Mononuclear cell (primary cell): ENCODE data around the gene LRRC15. TPM values are rescaled to one million over a fixed set of nuclear protein-coding genes. Genes with fewer than 3 reads are reported as not detected.

Experiments used
- H3K27me3 ChIP-seq: 2 replicates; pipeline ENCODE4 v1.6.0; 2011; ENCODE audit warnings: low read length, control low read depth; ENCODE audit not compliant: insufficient read depth
- H3K4me1 ChIP-seq: 2 replicates; pipeline ENCODE4 v1.5.1; 2011; ENCODE audit warnings: mild to moderate bottlenecking, low read length, control low read depth; ENCODE audit not compliant: insufficient read depth
- H3K4me3 ChIP-seq: 2 replicates; pipeline ENCODE4 v1.5.1; 2011; ENCODE audit warnings: mild to moderate bottlenecking, low read length, moderate library complexity
- H3K9me3 ChIP-seq: 2 replicates; pipeline ENCODE4 v1.5.1; 2011; ENCODE audit warnings: low read depth, mild to moderate bottlenecking, control low read depth, low read length
- total RNA-seq: library from RNA; depleted of rRNA; stranded (reverse); fragments of >200 nt; gene quantifications from one replicate; pipeline ENCODE4 v1.2.3, GENCODE V29; 2012

LRRC15 gene
- total RNA-seq, 1 donor = 0.10 TPM

GRCh38 chr3:194325424-194326153, 44.0 kb downstream of the LRRC15 start:
- H3K27me3 ChIP-seq = no peaks in the 10 kb centered on the region
- no peaks in the 10 kb centered on the region for H3K9me3 ChIP-seq
- H3K4me3 ChIP-seq = no peak overlapping the region
- H3K4me1 ChIP-seq = peaks cover 9% of the 10 kb centered on the region

GRCh38 chr3:194324823-194325327, 44.7 kb downstream of the LRRC15 start:
- Histone ChIP-seq H3K4me1 (peaks cover 9% of the 10 kb centered on the region), H3K9me3 (no peaks in the 10 kb centered on the region), H3K27me3 (no peaks in the 10 kb centered on the region), H3K4me3 (no peak overlapping the region)

GRCh38 chr3:194323785-194324735, 45.5 kb downstream of the LRRC15 start:
- Histone ChIP-seq H3K9me3 (no peaks in the 10 kb centered on the region), H3K4me1 (peaks cover 9% of the 10 kb centered on the region), H3K4me3 (no peak overlapping the region), H3K27me3 (no peaks in the 10 kb centered on the region)

- no peak overlapping the region for H3K4me3 ChIP-seq
- H3K4me1 ChIP-seq = peaks cover 9% of the 10 kb centered on the region
- H3K9me3 ChIP-seq = no peaks in the 10 kb centered on the region
- peaks cover 6% of the 10 kb centered on the region for H3K27me3 ChIP-seq
Observed at GRCh38 chr3:194322678-194323211, 46.8 kb downstream of the LRRC15 start.

- Histone ChIP-seq H3K4me1 (peaks cover 9% of the 10 kb centered on the region), H3K4me3 (no peak overlapping the region), H3K27me3 (peaks cover 13% of the 10 kb centered on the region), H3K9me3 (no peaks in the 10 kb centered on the region)
Observed at GRCh38 chr3:194321693-194322640, 47.6 kb downstream of the LRRC15 start.

GRCh38 chr3:194320744-194321243, 48.7 kb downstream of the LRRC15 start:
- no peak overlapping the region for H3K4me3 ChIP-seq
- H3K9me3 ChIP-seq = no peaks in the 10 kb centered on the region
- H3K4me1 ChIP-seq = peaks cover 13% of the 10 kb centered on the region
- H3K27me3 ChIP-seq = peaks cover 24% of the 10 kb centered on the region

GRCh38 chr3:194320100-194320499, 49.4 kb downstream of the LRRC15 start:
- Histone ChIP-seq H3K27me3 (peaks cover 27% of the 10 kb centered on the region), H3K4me3 (no peak overlapping the region), H3K9me3 (no peaks in the 10 kb centered on the region), H3K4me1 (peaks cover 20% of the 10 kb centered on the region)

- H3K4me1 ChIP-seq = peaks cover 13% of the 10 kb centered on the region
- H3K9me3 ChIP-seq = no peaks in the 10 kb centered on the region
- no peak overlapping the region for H3K4me3 ChIP-seq
- peaks cover 42% of the 10 kb centered on the region for H3K27me3 ChIP-seq
Observed at GRCh38 chr3:194318511-194319161, 50.9 kb downstream of the LRRC15 start.

- no peaks in the 10 kb centered on the region for H3K9me3 ChIP-seq
- H3K27me3 ChIP-seq = peaks cover 54% of the 10 kb centered on the region
- peaks cover 13% of the 10 kb centered on the region for H3K4me1 ChIP-seq
- no peak overlapping the region for H3K4me3 ChIP-seq
Observed at GRCh38 chr3:194316918-194317317, 52.6 kb downstream of the LRRC15 start.

- Histone ChIP-seq H3K27me3 (peaks cover 58% of the 10 kb centered on the region), H3K9me3 (no peaks in the 10 kb centered on the region), H3K4me3 (no peak overlapping the region), H3K4me1 (peaks cover 13% of the 10 kb centered on the region)
Observed at GRCh38 chr3:194315965-194316361, 53.6 kb downstream of the LRRC15 start.

GRCh38 chr3:194315088-194315964, 54.2 kb downstream of the LRRC15 start:
- H3K9me3 ChIP-seq = no peaks in the 10 kb centered on the region
- peak overlapping the region; percentile 29 for H3K4me3 ChIP-seq
- peaks cover 58% of the 10 kb centered on the region for H3K27me3 ChIP-seq

GRCh38 chr3:194314388-194315068, 55.0 kb downstream of the LRRC15 start:
- Histone ChIP-seq H3K9me3 (no peaks in the 10 kb centered on the region), H3K27me3 (peaks cover 58% of the 10 kb centered on the region), H3K4me1 (peaks cover 13% of the 10 kb centered on the region), H3K4me3 (no peak overlapping the region)

More at GRCh38 chr3:194315088-194315964, 54.2 kb downstream of the LRRC15 start:
- peaks cover 13% of the 10 kb centered on the region for H3K4me1 ChIP-seq
